Smooth muscle cell (in vitro differentiated cells): ENCODE data around the gene ADGRA1. TPM values are rescaled to one million over a fixed set of nuclear protein-coding genes. Genes with fewer than 3 reads are reported as not detected.

Experiments used
- DNase-seq: peaks from one replicate; lab custom pipeline; 2025; ENCODE audit not compliant: unreplicated experiment; lab: John Stamatoyannopoulos, UW
- H2AFZ ChIP-seq: fragments of 200-600 bp; sonication (generic); 2 replicates; pipeline ENCODE4 v1.6.0; 2016; ENCODE audit warnings: antibody characterized with exemption, low read depth, mild to moderate bottlenecking
- H3F3A ChIP-seq: fragments of 200-600 bp; sonication (generic); 2 replicates; pipeline ENCODE4 v1.6.0; 2017; ENCODE audit warnings: antibody characterized with exemption, low read depth
- H3K27ac ChIP-seq: fragments of 200-600 bp; sonication (generic); 2 replicates; pipeline ENCODE4 v1.5.1; 2016; ENCODE audit warnings: low read depth, mild to moderate bottlenecking
- H3K27me3 ChIP-seq: fragments of 200-600 bp; sonication (generic); 2 replicates; pipeline ENCODE4 v1.6.1; 2016; ENCODE audit warnings: low read depth, mild to moderate bottlenecking
- H3K36me3 ChIP-seq: fragments of 200-600 bp; sonication (generic); 2 replicates; pipeline ENCODE4 v1.5.1; 2016; ENCODE audit warnings: low read depth
- H3K4me1 ChIP-seq: fragments of 200-600 bp; sonication (generic); 2 replicates; pipeline ENCODE4 v1.5.1; 2016; ENCODE audit warnings: low read depth
- H3K4me2 ChIP-seq: fragments of 200-600 bp; sonication (generic); 2 replicates; pipeline ENCODE4 v1.6.0; 2016; ENCODE audit warnings: mild to moderate bottlenecking
- H3K4me3 ChIP-seq: fragments of 200-600 bp; sonication (generic); 2 replicates; pipeline ENCODE4 v1.5.1; 2016; ENCODE audit warnings: mild to moderate bottlenecking
- H3K79me2 ChIP-seq: fragments of 200-600 bp; sonication (generic); 2 replicates; pipeline ENCODE4 v1.6.0; 2016; ENCODE audit warnings: low read depth, mild to moderate bottlenecking
- H3K9ac ChIP-seq: fragments of 200-600 bp; sonication (generic); 2 replicates; pipeline ENCODE4 v1.6.0; 2016; ENCODE audit warnings: low read depth
- H3K9me3 ChIP-seq: fragments of 200-600 bp; sonication (generic); replicated peaks from 2 replicates; pipeline ENCODE4 v1.5.1; 2016; ENCODE audit warnings: low read depth
- H4K20me1 ChIP-seq: fragments of 200-600 bp; sonication (generic); 2 replicates; pipeline ENCODE4 v1.6.0; 2016; ENCODE audit warnings: low read depth
- WGBS: methylation state at CpG from one replicate; pipeline ENCODE4 v1.1.7; 2016; ENCODE audit warnings: low lambda C conversion rate; 5-methylcytosine and 5-hydroxymethylcytosine counted together
- polyA plus RNA-seq: library from polyadenylated mRNA; unstranded; fragments of >200 nt; fragmentation: Nextera tagmentation; extraction: Ambion mirVana; gene quantifications from 2 replicates; pipeline ENCODE4 v1.2.1, GENCODE V29; 2016
- total RNA-seq: library from RNA; depleted of rRNA; stranded (reverse); fragments of >200 nt; gene quantifications from 2 replicates; pipeline ENCODE4 v1.2.3, GENCODE V29; 2014
- TF ChIP-seq, protein P1 (sequence below): fragments of 200-600 bp; sonication (generic); IDR thresholded peaks from 2 replicates; pipeline ENCODE4 v1.5.1; 2017; ENCODE audit warnings: borderline replicate concordance, mild to moderate bottlenecking, antibody characterized with exemption; ENCODE audit not compliant: insufficient read depth, poor library complexity, severe bottlenecking

Gene ADGRA1
- total and polyA plus RNA-seq, 2 experiments from 2014 or later = not detected

GRCh38 chr10:133129071-133129858 is 41.5 kb downstream of the ADGRA1 start:
- H4K20me1 ChIP-seq = no peaks in the 10 kb centered on the region
- no peak for DNase-seq
- H3K9me3 ChIP-seq = no peaks in the 10 kb centered on the region
- TF ChIP-seq, protein P1, sequence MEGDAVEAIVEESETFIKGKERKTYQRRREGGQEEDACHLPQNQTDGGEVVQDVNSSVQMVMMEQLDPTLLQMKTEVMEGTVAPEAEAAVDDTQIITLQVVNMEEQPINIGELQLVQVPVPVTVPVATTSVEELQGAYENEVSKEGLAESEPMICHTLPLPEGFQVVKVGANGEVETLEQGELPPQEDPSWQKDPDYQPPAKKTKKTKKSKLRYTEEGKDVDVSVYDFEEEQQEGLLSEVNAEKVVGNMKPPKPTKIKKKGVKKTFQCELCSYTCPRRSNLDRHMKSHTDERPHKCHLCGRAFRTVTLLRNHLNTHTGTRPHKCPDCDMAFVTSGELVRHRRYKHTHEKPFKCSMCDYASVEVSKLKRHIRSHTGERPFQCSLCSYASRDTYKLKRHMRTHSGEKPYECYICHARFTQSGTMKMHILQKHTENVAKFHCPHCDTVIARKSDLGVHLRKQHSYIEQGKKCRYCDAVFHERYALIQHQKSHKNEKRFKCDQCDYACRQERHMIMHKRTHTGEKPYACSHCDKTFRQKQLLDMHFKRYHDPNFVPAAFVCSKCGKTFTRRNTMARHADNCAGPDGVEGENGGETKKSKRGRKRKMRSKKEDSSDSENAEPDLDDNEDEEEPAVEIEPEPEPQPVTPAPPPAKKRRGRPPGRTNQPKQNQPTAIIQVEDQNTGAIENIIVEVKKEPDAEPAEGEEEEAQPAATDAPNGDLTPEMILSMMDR = no peak
- H3K9ac ChIP-seq = no peak overlapping the region
- no peak overlapping the region for H3K4me3 ChIP-seq
- WGBS = 86% methylated on average over 39 of the region's 39 CpGs
- no peaks in the 10 kb centered on the region for H3F3A ChIP-seq
- H3K36me3 ChIP-seq = no peaks in the 10 kb centered on the region
- no peak overlapping the region for H3K4me2 ChIP-seq
- no peaks in the 10 kb centered on the region for H3K79me2 ChIP-seq
- H2AFZ ChIP-seq = no peak overlapping the region
- peaks cover 7% of the 10 kb centered on the region for H3K27me3 ChIP-seq
- H3K4me1 ChIP-seq = no peaks in the 10 kb centered on the region
- H3K27ac ChIP-seq = no peak overlapping the region

- Histone ChIP-seq H3K27ac (no peak overlapping the region), H3K79me2 (no peaks in the 10 kb centered on the region), H3K27me3 (peaks cover 4% of the 10 kb centered on the region), H2AFZ (no peak overlapping the region), H3K36me3 (no peaks in the 10 kb centered on the region), H3K9me3 (no peaks in the 10 kb centered on the region), H3K4me3 (no peak overlapping the region), H3K4me1 (no peaks in the 10 kb centered on the region), H4K20me1 (no peaks in the 10 kb centered on the region), H3K9ac (no peak overlapping the region), H3F3A (no peaks in the 10 kb centered on the region), H3K4me2 (no peak overlapping the region)
- no peak for DNase-seq
- 83% methylated on average over 20 of the region's 20 CpGs for WGBS
- TF ChIP-seq, protein P1 = no peak
These were observed 42.3 kb downstream of the ADGRA1 start for GRCh38 chr10:133129859-133130495.

- Histone ChIP-seq H3F3A (no peaks in the 10 kb centered on the region), H3K4me3 (no peak overlapping the region), H4K20me1 (no peaks in the 10 kb centered on the region), H3K9me3 (no peaks in the 10 kb centered on the region), H3K9ac (no peak overlapping the region), H3K36me3 (no peaks in the 10 kb centered on the region), H3K27me3 (peaks cover 4% of the 10 kb centered on the region), H3K4me2 (no peak overlapping the region), H3K27ac (no peak overlapping the region), H2AFZ (no peak overlapping the region), H3K79me2 (no peaks in the 10 kb centered on the region), H3K4me1 (no peaks in the 10 kb centered on the region)
- no peak for DNase-seq
- 92% methylated on average over 11 of the region's 11 CpGs for WGBS
- TF ChIP-seq, protein P1 = no peak
These were observed 42.9 kb downstream of the ADGRA1 start for GRCh38 chr10:133130602-133131001.

DNA sequence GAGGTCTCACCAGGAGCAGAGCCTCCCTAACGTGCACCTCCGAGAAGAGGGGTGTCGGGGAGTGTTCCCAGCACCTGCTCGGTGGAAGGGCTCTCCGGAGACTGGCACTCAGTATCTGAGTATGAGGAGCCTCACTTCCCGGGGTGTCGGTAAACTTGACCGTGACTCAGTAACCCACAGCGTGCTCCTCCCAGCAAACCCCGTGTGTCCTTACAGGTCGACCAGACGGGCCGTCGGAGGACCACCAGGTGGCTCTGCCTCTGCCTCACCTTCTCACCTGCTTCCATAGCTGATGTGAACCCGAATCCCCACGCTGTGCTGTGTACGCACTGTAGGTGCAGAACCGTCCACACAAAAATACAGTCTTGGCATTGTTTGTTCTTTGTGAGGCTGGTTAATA is 43.3 kb downstream of the ADGRA1 start:
- no peaks in the 10 kb centered on the region for H3K9me3 ChIP-seq
- no peak overlapping the region for H3K9ac ChIP-seq
- TF ChIP-seq, protein P1 = no peak
- DNase-seq = no peak
- no peak overlapping the region for H3K4me2 ChIP-seq
- H3K27ac ChIP-seq = no peak overlapping the region
- H3F3A ChIP-seq = no peaks in the 10 kb centered on the region
- no peak overlapping the region for H2AFZ ChIP-seq
- no peaks in the 10 kb centered on the region for H3K79me2 ChIP-seq
- no peaks in the 10 kb centered on the region for H3K4me1 ChIP-seq
- no peaks in the 10 kb centered on the region for H3K27me3 ChIP-seq
- WGBS = 82% methylated on average over 18 of the region's 18 CpGs
- no peaks in the 10 kb centered on the region for H3K36me3 ChIP-seq
- H3K4me3 ChIP-seq = no peak overlapping the region
- H4K20me1 ChIP-seq = no peaks in the 10 kb centered on the region
